ENCODE measurements around the gene KIF20A.

- TF ChIP-seq, protein P1, sequence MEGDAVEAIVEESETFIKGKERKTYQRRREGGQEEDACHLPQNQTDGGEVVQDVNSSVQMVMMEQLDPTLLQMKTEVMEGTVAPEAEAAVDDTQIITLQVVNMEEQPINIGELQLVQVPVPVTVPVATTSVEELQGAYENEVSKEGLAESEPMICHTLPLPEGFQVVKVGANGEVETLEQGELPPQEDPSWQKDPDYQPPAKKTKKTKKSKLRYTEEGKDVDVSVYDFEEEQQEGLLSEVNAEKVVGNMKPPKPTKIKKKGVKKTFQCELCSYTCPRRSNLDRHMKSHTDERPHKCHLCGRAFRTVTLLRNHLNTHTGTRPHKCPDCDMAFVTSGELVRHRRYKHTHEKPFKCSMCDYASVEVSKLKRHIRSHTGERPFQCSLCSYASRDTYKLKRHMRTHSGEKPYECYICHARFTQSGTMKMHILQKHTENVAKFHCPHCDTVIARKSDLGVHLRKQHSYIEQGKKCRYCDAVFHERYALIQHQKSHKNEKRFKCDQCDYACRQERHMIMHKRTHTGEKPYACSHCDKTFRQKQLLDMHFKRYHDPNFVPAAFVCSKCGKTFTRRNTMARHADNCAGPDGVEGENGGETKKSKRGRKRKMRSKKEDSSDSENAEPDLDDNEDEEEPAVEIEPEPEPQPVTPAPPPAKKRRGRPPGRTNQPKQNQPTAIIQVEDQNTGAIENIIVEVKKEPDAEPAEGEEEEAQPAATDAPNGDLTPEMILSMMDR (conservative IDR thresholded peaks at IDR 0.05; ENCODE audit: low read depth in 2 of 2) = no peak
- TF ChIP-seq EZH2 (IDR thresholded peaks at IDR 0.05; ENCODE audit: low read depth, unreplicated experiment) = no peak
Measured at GRCh38 chr5:138169124-138169523, 9.8 kb upstream of the KIF20A start.
